ENCODE data around the gene CRLF1.

DNA sequence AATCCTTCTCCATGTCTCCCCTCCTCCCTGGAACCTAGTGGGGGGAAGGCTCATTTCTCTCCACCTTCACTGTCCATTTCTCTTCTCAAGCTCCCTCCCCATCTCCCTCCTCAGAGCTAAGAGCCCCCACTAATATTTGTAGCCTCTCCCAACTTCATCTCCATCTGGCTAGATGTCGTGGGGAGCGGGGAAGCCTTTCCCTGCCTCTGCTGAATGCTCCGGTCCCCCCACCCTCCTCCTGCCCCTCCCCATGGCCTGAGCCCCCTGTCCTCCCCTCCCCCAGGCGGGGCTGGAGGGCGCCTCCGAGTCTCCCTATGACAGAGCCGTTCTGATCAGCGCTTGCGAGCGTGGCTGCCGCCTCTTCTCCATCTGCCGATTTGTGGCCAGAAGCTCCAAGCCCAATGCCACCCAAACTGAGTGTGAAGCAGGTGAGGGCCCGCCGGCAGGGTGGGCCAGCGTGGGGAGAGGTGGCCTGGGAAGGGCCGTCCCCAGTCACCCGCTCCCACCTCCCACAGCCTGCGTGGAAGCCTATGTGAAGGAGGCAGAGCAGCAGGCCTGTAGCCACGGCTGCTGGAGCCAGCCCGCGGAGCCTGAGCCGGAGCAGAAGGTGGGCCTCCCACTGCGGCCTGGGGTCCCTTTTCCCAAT is 7.1 kb upstream of the CRLF1 start:
- TF ChIP-seq, protein P1, sequence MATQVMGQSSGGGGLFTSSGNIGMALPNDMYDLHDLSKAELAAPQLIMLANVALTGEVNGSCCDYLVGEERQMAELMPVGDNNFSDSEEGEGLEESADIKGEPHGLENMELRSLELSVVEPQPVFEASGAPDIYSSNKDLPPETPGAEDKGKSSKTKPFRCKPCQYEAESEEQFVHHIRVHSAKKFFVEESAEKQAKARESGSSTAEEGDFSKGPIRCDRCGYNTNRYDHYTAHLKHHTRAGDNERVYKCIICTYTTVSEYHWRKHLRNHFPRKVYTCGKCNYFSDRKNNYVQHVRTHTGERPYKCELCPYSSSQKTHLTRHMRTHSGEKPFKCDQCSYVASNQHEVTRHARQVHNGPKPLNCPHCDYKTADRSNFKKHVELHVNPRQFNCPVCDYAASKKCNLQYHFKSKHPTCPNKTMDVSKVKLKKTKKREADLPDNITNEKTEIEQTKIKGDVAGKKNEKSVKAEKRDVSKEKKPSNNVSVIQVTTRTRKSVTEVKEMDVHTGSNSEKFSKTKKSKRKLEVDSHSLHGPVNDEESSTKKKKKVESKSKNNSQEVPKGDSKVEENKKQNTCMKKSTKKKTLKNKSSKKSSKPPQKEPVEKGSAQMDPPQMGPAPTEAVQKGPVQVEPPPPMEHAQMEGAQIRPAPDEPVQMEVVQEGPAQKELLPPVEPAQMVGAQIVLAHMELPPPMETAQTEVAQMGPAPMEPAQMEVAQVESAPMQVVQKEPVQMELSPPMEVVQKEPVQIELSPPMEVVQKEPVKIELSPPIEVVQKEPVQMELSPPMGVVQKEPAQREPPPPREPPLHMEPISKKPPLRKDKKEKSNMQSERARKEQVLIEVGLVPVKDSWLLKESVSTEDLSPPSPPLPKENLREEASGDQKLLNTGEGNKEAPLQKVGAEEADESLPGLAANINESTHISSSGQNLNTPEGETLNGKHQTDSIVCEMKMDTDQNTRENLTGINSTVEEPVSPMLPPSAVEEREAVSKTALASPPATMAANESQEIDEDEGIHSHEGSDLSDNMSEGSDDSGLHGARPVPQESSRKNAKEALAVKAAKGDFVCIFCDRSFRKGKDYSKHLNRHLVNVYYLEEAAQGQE (IDR thresholded peaks at IDR 0.05; ENCODE audit: insufficient read depth in 1 of 2, low read depth in 2 of 2, low read length in 2 of 2) = no peak
- TF ChIP-seq TAF1 (IDR thresholded peaks at IDR 0.05; ENCODE audit: borderline replicate concordance, insufficient read depth, low read length) = no peak
- TF ChIP-seq POLR2AphosphoS5 (IDR thresholded peaks at IDR 0.05; ENCODE audit: low read depth, low read length) = no peak
- no peak for TF ChIP-seq SIN3A (IDR thresholded peaks at IDR 0.05; ENCODE audit: borderline replicate concordance, insufficient read depth, low read length)

All from PFSK-1 (cell line).